NCI-H1417 treated with DMSO at 0.1 percent for 48 hours (cell line): ENCODE results near the gene N4BP3.

Experiments
- DNase-seq: peaks from one replicate; lab custom pipeline; 2025; lab: John Stamatoyannopoulos, UW

N4BP3 gene

DNA sequence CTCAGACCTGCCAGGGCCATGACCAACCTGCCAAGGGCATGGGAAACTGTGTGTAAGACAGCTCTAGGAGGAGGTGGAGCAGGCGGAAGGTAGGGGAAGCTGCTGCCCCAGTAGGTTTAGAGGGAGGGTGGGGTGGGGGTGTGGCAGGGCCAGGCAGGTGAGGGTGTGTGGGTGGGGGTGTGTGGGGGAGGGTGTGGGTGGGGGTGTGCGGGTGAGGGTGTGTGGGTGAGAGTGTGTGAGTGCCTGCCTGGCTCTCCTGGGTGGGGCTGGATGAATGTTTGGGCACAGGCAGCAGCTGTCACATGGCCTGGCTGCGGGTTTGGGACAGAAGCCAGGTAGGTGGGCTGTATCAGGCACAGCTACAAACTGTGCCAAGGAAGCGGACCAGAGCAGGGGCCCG is 8.8 kb upstream of the N4BP3 start:
- no peak for DNase-seq

DNA sequence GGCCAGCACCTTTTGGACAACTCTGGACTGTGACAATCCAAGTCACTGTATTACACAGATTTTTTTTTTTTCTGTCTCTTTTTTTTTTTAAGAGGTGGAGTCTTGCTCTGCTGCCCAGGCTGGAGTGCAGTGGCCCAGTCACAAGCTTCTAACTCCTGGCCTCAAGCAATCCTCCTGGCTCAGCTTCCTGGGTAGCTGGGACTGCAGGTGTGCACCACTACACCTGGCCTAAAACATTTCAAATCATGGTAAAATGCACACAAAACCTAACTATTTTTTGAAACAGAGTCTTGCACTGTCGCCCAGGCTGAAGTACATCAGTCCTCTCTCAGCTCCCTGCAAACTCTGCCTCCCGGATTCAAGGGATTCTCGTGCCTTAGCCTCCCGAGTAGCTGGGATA is 7.2 kb upstream of the N4BP3 start:
- no peak for DNase-seq

DNA sequence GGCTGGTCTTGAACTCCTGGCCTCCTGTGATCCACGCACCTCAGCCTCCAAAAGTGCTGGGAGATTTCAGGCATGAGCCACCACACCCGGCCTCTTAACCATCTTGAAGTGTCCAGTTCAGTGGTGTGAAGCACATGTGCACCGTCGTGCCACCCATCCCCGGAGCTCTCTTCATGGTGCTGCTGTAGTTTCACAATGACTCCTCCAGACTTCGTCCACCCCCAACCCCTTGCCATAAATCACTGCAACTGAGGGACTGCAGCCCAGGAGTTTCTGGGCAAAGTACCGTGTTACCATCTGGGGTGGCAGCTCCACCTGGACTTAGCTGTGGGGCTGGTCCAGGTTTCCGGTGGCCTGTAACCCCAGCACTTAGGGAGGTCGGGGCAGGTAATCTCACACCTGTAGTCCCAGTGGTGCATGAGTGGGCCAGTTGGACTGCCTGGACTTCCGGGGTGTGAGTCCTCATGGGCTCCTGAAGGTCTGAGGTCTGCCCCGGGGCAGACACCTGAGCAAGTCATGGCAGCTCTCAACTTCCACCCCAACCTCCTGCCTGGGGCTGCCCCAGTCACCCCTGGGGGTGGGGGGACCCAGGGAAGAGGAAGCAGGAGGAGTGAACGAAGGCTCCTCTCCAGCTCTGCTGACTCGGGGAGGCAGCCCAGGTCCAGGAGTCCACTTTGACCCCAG is 6.6 kb upstream of the N4BP3 start:
- no peak for DNase-seq

DNA sequence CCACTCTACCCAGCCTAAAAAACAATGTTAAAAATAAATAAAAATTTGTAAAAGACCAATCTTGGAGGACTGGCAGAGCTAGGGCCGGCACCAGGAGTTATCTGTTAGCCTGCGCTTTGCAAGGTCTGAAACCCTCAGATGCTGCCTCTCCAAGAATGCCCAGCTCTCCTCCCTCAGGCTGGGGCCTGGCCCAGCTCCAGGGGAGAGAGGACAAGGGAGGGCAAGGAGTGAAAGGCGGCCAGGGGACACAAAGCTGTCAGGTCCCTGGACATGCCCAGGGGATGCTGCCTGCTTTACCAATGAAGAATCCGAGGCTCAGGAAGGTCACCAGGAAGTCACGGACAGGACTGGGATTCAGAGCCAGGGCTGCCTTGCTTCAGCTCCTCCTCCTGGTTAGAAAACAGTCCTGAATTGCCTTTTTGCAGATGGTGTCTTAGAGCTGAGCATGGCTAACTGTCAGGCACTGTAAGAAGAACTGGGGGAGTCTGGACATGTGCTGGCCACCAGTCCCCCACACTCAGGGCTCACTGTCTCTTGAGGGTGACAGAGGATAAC is 5.5 kb upstream of the N4BP3 start:
- DNase-seq = no peak

GRCh38 chr5:178108446-178108845 is 4.9 kb upstream of the N4BP3 start:
- no peak for DNase-seq

DNA sequence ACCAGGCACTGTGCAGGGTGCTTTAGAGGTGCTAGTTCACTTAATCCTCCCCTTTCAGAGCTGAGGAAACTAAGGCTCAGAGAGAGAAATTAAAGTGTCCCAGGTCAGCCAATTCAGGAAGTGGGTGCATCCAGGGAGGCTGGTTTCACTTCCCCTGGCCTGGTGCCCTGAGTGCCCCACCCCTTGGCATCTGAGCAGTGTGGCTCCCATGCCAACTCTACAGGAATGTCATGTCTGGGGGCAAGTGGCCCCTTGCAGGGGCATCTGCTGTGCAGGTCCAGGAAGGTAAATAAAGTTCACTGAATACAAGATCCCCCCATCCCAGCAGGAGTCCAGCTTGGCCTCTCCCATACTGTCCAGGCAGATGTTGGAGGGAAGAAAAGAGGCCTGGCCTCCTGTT is 4.4 kb upstream of the N4BP3 start:
- DNase-seq = no peak

GRCh38 chr5:178110511-178110910 is 2.8 kb upstream of the N4BP3 start:
- no peak for DNase-seq

GRCh38 chr5:178111925-178112324 is 1.4 kb upstream of the N4BP3 start:
- no peak for DNase-seq

DNA sequence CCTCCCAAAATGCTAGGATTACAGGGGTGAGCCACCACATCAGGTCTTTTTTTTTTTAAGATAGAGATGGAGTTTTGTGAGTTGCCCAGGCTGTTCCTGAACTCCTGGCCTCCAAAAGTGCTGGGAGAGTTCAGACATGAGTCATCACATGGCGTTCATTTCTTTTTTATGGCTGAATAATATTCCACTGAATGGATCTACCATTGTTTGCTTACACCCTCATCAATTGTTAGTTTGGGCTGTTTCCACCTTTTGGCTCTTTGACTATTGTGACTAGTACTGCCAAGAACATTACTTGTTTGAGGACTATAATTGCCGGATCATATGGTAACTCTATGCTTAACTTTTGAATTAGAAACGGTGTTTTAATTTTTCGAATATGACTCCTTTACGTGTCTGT is 787 bp upstream of the N4BP3 start:
- no peak for DNase-seq

GRCh38 chr5:178113841-178114324 is 551 bp downstream of the N4BP3 start:
- no peak for DNase-seq

DNA sequence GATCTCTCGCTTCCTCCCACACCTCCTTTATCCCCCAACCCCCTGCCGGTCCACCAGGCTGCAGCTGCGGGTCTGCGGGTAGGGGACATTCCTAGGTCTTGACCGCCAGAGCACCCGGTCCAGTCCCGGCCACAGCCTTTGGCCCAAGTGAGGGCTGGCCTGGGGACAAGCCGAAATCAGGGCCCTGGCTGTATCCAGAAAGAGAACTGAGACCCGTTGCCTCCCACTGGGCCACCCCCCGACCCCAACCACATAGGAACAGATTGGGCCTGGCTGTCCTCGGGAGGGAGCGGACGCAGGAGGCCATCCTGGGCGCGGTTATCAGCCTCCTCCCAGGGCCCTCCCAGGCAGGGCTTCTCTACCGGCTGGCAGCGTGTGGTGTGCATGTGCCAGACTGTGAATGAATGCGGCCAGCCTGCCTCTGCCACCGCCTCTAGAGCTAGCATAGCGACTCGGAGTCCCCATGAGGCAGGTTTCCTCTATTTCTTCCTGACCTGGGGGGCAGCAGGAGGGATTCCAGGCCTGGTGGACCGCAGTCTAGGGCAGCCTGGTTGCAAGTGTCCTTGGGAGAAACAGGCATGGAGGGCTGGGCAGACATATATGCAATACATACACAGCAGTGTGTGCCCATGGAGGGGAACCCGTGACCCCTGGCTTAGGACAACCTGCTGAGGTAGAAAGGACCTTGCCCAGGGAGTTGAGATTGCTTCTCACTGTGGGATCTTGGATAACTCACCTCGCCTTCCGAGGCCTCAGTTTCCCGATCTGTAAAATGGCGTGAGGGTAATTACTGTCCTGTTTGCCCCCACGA is 1.2 kb downstream of the N4BP3 start:
- no peak for DNase-seq

GRCh38 chr5:178115136-178115813 is 1.9 kb downstream of the N4BP3 start:
- DNase-seq = no peak

GRCh38 chr5:178115814-178116142 is 2.4 kb downstream of the N4BP3 start:
- no peak for DNase-seq

DNA sequence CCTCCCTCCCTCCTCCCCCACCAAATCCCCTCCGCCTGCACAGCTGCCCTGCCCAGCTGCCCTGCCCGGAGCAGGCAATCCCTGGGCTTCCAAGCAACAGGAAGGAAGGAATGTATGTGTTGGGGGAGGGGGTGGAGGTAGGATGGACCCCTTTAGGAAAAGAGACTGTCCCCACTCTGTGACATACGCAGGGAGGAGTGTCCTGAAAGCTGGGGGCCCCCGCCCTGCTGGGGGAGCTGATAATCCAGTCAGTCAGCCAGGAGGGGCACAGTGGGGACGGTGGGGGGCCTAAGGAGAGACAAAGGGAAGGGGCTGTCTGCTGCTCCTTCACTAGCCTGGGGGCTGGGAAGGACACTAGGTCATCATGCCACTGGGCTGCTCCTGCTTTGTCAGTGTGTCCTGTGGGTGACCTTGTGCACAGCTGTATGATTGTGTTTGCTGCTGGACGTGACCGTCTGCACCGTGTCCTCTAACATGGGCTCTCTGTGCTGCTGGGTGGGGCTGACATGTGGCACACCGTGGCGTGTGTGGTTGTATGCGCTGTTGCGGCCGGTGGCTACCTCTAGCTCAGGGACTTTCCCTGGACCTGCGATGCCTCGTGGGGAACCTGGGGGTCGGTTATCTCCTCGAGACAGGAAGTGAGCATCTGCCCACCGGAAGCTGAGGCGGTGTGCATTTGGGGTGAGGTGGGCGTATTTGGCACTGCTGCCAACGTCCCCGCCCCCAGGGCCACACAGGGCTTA is 3.0 kb downstream of the N4BP3 start:
- no peak for DNase-seq

GRCh38 chr5:178117923-178118701 is 4.8 kb downstream of the N4BP3 start:
- no peak for DNase-seq

DNA sequence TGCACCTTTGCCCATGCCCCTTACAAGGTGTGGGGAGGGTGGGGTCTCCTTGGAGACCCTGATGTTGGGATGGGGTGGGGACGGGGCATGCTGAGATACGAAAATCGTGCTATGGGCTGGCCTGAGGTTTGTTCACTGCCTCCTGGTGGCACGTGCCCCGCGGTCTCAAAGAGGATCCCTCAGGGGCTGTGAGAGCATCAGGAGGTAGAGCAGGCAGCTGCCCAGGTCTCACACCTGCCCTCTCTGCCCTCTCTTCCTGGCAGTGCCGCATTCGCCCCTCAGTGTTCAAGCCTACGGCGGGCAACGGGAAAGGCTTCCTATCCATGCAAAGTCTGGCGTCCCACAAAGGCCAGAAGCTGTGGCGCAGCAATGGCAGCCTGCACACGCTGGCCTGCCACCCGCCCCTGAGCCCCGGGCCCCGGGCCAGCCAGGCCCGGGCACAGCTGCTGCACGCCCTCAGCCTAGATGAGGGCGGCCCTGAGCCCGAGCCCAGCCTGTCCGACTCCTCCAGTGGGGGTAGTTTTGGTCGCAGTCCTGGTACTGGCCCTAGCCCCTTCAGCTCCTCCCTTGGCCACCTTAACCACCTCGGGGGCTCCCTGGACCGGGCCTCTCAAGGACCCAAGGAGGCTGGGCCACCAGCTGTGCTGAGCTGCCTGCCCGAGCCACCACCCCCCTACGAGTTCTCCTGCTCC is 6.7 kb downstream of the N4BP3 start:
- no peak for DNase-seq

- DNase-seq = peak; percentile 41
Measured at GRCh38 chr5:178120607-178121357, 7.5 kb downstream of the N4BP3 start.

DNA sequence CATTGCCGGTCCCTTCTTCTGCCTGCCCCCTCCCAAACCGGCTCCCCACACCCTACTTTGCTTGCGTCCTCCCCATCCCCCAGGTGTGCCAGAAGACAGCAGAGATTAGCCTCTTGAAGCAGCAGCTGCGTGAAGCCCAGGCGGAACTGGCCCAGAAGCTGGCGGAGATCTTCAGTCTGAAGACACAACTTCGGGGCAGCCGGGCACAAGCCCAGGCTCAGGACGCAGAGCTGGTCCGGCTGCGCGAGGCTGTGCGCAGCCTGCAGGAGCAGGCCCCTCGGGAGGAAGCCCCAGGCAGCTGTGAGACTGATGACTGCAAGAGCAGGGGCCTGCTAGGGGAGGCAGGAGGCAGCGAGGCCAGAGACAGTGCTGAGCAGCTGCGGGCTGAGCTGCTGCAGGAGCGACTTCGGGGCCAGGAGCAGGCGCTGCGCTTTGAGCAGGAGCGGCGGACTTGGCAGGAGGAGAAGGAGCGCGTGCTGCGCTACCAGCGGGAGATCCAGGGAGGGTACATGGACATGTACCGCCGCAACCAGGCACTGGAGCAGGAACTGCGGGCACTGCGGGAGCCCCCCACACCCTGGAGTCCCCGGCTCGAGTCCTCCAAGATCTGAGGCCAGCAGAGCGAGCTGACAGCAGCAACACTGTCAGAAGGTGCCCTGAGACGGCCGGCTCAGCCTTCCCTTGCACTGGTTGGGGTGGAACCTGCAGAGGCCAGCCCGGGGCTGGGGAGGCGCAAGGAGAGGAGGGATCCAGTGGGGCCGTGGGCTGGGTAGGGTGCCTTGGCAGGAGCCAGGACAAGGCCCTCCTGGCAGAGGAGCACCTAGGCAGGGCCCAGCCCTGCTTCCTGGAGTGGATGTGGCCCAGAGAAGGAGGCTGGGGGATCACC is 8.3 kb downstream of the N4BP3 start:
- no peak for DNase-seq

GRCh38 chr5:178122346-178122745 is 9.0 kb downstream of the N4BP3 start:
- no peak for DNase-seq
